Heart right ventricle (tissue), 16 donors: ENCODE data around the gene KRTAP10-9. TPM values are rescaled to one million over a fixed set of nuclear protein-coding genes. Genes with fewer than 3 reads are reported as not detected.

Experiments used
- ATAC-seq, 8 donors: fragments of 200-7000 bp; cut with Tn5 transposase; one replicate each; pipeline ENCODE4 v1.9.1; 2020; ENCODE audit warnings: mild to moderate bottlenecking in 8 of 8, moderate library complexity in 8 of 8, moderate number of reproducible peaks in 1 of 8
- DNase-seq, 2 donors: peaks; one replicate each; pipeline ENCODE4 v3.0.0-alpha.2; 2020
- H3K27ac ChIP-seq, 10 donors: fragments of 200-600 bp; sonication (generic) in 2 of 10; one replicate each; pipeline versions ENCODE4 v1.5.0 to v1.8.0; 2020 to 2022; ENCODE audit warnings: mild to moderate bottlenecking in 3 of 10
- H3K27me3 ChIP-seq, 7 donors: fragments of 200-600 bp; one replicate each; pipeline ENCODE4 v1.8.0; 2021 to 2022; ENCODE audit warnings: mild to moderate bottlenecking in 2 of 7
- H3K36me3 ChIP-seq, 9 donors: fragments of 200-600 bp; sonication (generic) in 1 of 9; one replicate each; pipeline versions ENCODE4 v1.5.0 to v1.8.0; 2020 to 2022; ENCODE audit warnings: mild to moderate bottlenecking in 2 of 9
- H3K4me1 ChIP-seq, 9 donors: fragments of 200-600 bp; sonication (generic) in 1 of 9; one replicate each; pipeline versions ENCODE4 v1.5.0 to v1.8.0; 2020 to 2022; ENCODE audit warnings: mild to moderate bottlenecking in 4 of 9
- H3K4me3 ChIP-seq, 10 donors: fragments of 200-600 bp; sonication (generic) in 2 of 10; one replicate each; pipeline versions ENCODE4 v1.5.0 to v1.8.0; 2020 to 2022; ENCODE audit warnings: mild to moderate bottlenecking in 7 of 10, moderate library complexity in 2 of 10
- H3K9me3 ChIP-seq, 11 donors: fragments of 200-600 bp in 10 of 11; sonication (generic) in 2 of 11; one replicate each; pipeline versions ENCODE4 v1.5.0 to v1.8.0; 2013 to 2022; ENCODE audit warnings: mild to moderate bottlenecking in 2 of 11, control low read depth in 1 of 11, moderate library complexity in 1 of 11
- WGBS, 2 donors: extraction: QIAGEN DNeasy Blood & Tissue Kit; methylation state at CpG; one replicate each; pipeline ENCODE4 v1.1.7; 2013; ENCODE audit warnings: inconsistent platforms in 1 of 2; 5-methylcytosine and 5-hydroxymethylcytosine counted together
- intact Hi-C, 10 donors: fragments of 100-400 bp; cut with DNase I; formaldehyde crosslinking; loops; one replicate each; pipeline versions ENCODE4 v1.11.1 to v1.14.2; 2022
- polyA plus RNA-seq, 2 donors: library from polyadenylated mRNA; stranded (reverse); fragments of 200-250 nt; gene quantifications; one replicate each; pipeline ENCODE4 v1.2.3, GENCODE V29; 2013
- total RNA-seq, 10 donors: library from RNA; stranded (reverse); fragmentation: NEBNext Ultra II Directional in 3 of 10; extraction: Animal tissue kit (Norgen Biotek cat#: 25700) in 3 of 10; gene quantifications; one replicate each; pipeline versions ENCODE4 v1.2.1 to v1.2.4, GENCODE V29; 2021 to 2023
- TF ChIP-seq, protein P1 (sequence below), 9 donors: fragments of 200-600 bp; sonication (generic) in 2 of 9; IDR thresholded peaks; one replicate each; pipeline versions ENCODE4 v1.5.0 to v1.8.0; 2021 to 2022; ENCODE audit warnings: antibody characterized with exemption in 9 of 9, mild to moderate bottlenecking in 5 of 9, moderate library complexity in 1 of 9
- donor health status: Arrhythmogenic right ventricular cardiomyopathy.
- donor health status: ischemic (EF 13 %, LVEDD 7.1; RV severe dilation, severe dysfunction).
- donor health status: healthy with polysubstance abuse.
- donor health status: DM: no; HTN: yes; CAD: no.
- donor health status: DM: no; HTN: no; CAD: no.
- donor health status: ischemic (EF 25% LVEDD 6.9; RV normal size, moderate dysfunction).
- donor health status: ischemic (EF 25% LVEDD 5.7; RV mildly dilated, moderate dysfunction).
- donor health status: healthy.
- donor health status: DM: yes; HTN: yes; CAD: no.
- donor health status: Ischemic cardiomyopathy.
- donor health status: ischemic (EF 35%, LVEDD 5.7; RV mildly dilated, moderate dysfunction).
- donor health status: nonischemic (EF 11% LVEDD 7.7; RV severe dilation, severe dysfunction).
- donor health status: DM: yes; HTN: yes; CAD: no.
- donor health status: PGD.
- donor health status: ischemic (EF 29% LVEDD 5.4; RV normal size, mild dysfunction).
- donor health status: nonischemic (EF 23%, LVEDD 6.1; RV moderate dilation, normal function).

The KRTAP10-9 gene
- total and polyA plus RNA-seq, 12 donors = not detected

DNA sequence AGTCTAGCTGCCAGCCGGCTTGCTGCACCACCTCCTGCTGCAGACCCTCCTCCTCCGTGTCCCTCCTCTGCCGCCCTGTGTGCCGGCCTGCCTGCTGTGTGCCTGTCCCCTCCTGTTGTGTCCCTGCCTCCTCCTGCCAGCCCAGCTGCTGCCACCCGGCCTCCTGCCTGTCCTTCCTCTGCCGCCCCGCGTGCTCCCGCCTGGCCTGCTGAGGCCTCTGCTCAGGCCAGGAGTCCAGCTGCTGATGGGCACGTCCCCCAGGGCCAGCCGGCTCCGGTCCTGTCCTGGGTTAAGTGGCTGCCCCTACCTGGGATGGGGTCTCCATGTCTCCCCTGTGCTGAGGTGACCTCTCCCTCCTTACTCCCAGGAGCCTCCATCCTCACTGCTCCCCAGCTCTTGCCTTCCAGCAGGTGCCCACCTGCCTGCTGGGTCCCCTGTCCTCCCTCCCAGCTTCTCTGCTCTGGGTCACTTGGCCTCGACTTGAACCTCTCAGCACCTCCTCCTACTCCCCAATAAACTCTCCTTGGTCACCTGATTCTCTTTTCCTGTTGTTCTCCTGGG, 14.1 kb upstream of the KRTAP10-9 start:
- TF ChIP-seq, protein P1, sequence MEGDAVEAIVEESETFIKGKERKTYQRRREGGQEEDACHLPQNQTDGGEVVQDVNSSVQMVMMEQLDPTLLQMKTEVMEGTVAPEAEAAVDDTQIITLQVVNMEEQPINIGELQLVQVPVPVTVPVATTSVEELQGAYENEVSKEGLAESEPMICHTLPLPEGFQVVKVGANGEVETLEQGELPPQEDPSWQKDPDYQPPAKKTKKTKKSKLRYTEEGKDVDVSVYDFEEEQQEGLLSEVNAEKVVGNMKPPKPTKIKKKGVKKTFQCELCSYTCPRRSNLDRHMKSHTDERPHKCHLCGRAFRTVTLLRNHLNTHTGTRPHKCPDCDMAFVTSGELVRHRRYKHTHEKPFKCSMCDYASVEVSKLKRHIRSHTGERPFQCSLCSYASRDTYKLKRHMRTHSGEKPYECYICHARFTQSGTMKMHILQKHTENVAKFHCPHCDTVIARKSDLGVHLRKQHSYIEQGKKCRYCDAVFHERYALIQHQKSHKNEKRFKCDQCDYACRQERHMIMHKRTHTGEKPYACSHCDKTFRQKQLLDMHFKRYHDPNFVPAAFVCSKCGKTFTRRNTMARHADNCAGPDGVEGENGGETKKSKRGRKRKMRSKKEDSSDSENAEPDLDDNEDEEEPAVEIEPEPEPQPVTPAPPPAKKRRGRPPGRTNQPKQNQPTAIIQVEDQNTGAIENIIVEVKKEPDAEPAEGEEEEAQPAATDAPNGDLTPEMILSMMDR (IDR thresholded peaks at IDR 0.05) = no peak
- no peak for ATAC-seq
- no peaks in the 10 kb centered on the region for H3K4me1 ChIP-seq
- no peak overlapping the region for H3K4me3 ChIP-seq
- peaks cover 0 to 42% (median 14%) of the 10 kb centered on the region in 11 donors for H3K9me3 ChIP-seq
- no peaks in the 10 kb centered on the region for H3K36me3 ChIP-seq
- peaks cover 0 to 35% (median 5%) of the 10 kb centered on the region in 7 donors for H3K27me3 ChIP-seq
- DNase-seq = peak in 1 of 2 donors; percentile 8
- no peak overlapping the region for H3K27ac ChIP-seq
- 86 to 88% methylated on average over 12 to 13 of the region's 13 CpGs for WGBS, 2 donors
- intact Hi-C loops = loop anchor here in 1 of 10 donors (10.0 kb wide), 1 partner anchor 132 kb away; no protein-coding TSS in a partner anchor

DNA sequence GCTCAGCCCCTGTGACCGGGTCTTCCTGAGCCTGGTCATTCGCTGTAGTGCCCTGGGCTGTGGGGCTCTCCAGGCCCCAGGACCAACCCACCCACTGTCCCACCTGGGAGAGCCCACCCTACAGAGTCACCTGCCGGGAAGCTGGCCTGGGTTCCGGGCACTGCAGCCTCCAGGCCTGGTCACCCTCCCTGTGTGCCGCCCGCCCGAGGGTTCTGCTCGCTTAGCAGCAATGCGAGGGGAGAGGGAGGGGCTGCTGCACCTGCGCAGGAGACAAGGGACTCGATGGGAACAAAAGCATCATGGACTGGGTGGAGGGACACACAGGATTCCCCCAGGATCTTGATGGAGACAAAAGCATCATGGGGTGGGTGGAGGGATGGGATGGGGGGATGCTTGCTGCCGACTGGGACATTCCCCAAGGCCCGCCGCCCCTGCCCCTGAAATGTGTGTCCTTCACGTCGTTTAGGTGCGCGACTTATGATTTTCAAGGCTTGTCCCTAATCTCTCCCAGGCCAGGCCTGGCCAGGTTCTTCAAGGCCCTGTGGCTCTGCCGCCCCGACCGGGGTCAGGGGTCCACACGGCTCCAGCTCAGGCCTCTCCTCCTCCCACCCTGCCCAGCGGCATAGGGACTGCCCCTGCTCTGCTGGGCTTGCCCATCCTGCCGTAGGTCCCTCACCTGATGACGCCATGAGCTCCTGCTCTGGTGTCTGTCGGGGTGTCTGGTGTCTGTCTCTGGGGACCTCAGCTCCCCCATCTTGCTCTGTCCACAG, 13.3 kb upstream of the KRTAP10-9 start:
- TF ChIP-seq, protein P1 (IDR thresholded peaks at IDR 0.05) = no peak
- Histone ChIP-seq H3K27me3 (peaks cover 0 to 35% (median 5%) of the 10 kb centered on the region in 7 donors), H3K27ac (no peak overlapping the region), H3K36me3 (no peaks in the 10 kb centered on the region), H3K9me3 (peaks cover 0 to 35% (median 14%) of the 10 kb centered on the region in 11 donors), H3K4me1 (peaks cover 0 to 2% (median 0%) of the 10 kb centered on the region in 9 donors), H3K4me3 (no peak overlapping the region)
- intact Hi-C loops = loop anchor here in 1 of 10 donors (10.0 kb wide), 1 partner anchor 131 kb away; no protein-coding TSS in a partner anchor
- 87 to 89% methylated on average over 26 of the region's 26 CpGs for WGBS, 2 donors
- ATAC-seq (no peak), DNase-seq (no peak)

DNA sequence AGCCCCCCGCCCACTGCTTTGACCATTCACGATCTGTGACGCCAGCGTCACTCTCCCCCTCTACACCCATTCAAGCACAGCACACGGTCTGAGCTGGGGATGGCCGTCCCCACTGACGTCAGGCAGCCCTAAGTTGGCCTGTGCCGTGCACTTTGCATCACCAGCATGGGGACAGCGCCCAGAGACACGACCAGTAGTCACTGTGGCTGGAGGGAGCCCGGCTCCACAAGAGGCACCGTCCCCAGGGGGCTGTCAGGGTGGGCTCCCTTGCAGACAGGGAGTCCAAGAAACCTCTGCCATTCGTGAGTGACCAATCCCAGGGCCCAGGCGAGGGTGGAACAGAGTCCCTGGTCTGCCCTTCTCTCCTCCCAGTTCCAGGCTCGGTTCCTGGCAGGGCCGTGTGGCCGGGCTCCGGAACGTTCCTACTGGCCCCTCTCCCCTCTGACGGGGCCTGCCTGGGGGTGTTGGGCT, 12.7 kb upstream of the KRTAP10-9 start:
- no peak overlapping the region for H3K27ac ChIP-seq
- intact Hi-C loops = loop anchor here in 1 of 10 donors (10.0 kb wide), 1 partner anchor 131 kb away; no protein-coding TSS in a partner anchor
- H3K27me3 ChIP-seq = peaks cover 0 to 35% (median 5%) of the 10 kb centered on the region in 7 donors
- TF ChIP-seq, protein P1 (IDR thresholded peaks at IDR 0.05) = no peak
- H3K9me3 ChIP-seq = peaks cover 0 to 30% (median 11%) of the 10 kb centered on the region in 11 donors
- WGBS, 2 donors = 80 to 81% methylated on average over 20 of the region's 20 CpGs
- H3K4me1 ChIP-seq = peaks cover 0 to 6% (median 0%) of the 10 kb centered on the region in 9 donors
- no peak for DNase-seq
- no peak for ATAC-seq
- no peak overlapping the region for H3K4me3 ChIP-seq
- H3K36me3 ChIP-seq = no peaks in the 10 kb centered on the region

DNA sequence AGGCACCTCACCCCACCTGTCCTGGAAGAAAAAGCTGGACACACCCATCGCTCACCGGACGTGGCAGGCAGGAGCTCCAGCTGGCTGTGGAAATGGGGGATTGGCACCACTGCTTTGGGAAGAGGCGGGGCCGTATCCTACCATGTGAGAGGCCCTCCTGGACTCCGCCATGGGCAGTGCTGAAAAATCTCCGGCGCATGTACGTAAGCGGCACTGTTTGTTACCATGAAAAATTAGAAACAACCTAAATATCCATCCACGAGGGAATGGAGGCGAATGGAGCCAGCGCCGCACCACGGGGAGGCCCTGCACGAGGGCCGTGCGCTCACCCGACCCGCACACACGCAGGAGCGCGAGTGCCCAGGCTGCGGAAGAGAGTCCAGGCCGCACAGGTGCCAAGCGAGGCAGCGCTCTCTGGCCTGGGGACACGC, 11.9 kb upstream of the KRTAP10-9 start:
- peaks cover 0 to 30% (median 4%) of the 10 kb centered on the region in 11 donors for H3K9me3 ChIP-seq
- H3K27me3 ChIP-seq = peaks cover 0 to 35% (median 5%) of the 10 kb centered on the region in 7 donors
- TF ChIP-seq, protein P1 (IDR thresholded peaks at IDR 0.05) = no peak
- ATAC-seq (no peak), DNase-seq (no peak)
- peaks cover 0 to 6% (median 0%) of the 10 kb centered on the region in 9 donors for H3K4me1 ChIP-seq
- no peak overlapping the region for H3K4me3 ChIP-seq
- intact Hi-C loops = loop anchor here in 1 of 10 donors (10.0 kb wide), 1 partner anchor 130 kb away; no protein-coding TSS in a partner anchor
- 89 to 90% methylated on average over 28 of the region's 28 CpGs for WGBS, 2 donors
- no peak overlapping the region for H3K27ac ChIP-seq
- no peaks in the 10 kb centered on the region for H3K36me3 ChIP-seq
